IPS-15b (cell line): ENCODE results near the gene BACH2.
"Not testable (repeated sequence)": the region's sequence is repeated elsewhere in the genome, so short reads cannot be mapped to it uniquely, and the experiment has no call there.

ENCODE experiments used
- H3K27me3 ChIP-seq: one replicate; pipeline ENCODE4 v1.6.1; 2013; ENCODE audit warnings: low read length; ENCODE audit not compliant: control insufficient read depth, insufficient read depth
- H3K36me3 ChIP-seq: one replicate; pipeline ENCODE4 v1.6.1; 2013; ENCODE audit warnings: low read length; ENCODE audit not compliant: control insufficient read depth, insufficient read depth
- H3K4me1 ChIP-seq: one replicate; pipeline ENCODE4 v1.6.1; 2013; ENCODE audit warnings: mild to moderate bottlenecking, low read length; ENCODE audit not compliant: control insufficient read depth, insufficient read depth
- H3K4me3 ChIP-seq: one replicate; pipeline ENCODE4 v1.5.1; 2013; ENCODE audit warnings: low read depth, low read length
- H3K9ac ChIP-seq: one replicate; pipeline ENCODE4 v1.6.1; 2013; ENCODE audit warnings: low read depth, mild to moderate bottlenecking, low read length
- H3K9me3 ChIP-seq: one replicate; pipeline ENCODE4 v1.6.1; 2013; ENCODE audit warnings: mild to moderate bottlenecking, low read length; ENCODE audit not compliant: control insufficient read depth, insufficient read depth

BACH2 gene

GRCh38 chr6:90119618-90120017, 177.0 kb downstream of the BACH2 start:
- no peaks in the 10 kb centered on the region for H3K36me3 ChIP-seq
- H3K9ac ChIP-seq, result no peak overlapping the region
- H3K4me3 ChIP-seq, result no peak overlapping the region
- H3K4me1 ChIP-seq, result no peaks in the 10 kb centered on the region
- no peaks in the 10 kb centered on the region for H3K27me3 ChIP-seq
- no peaks in the 10 kb centered on the region for H3K9me3 ChIP-seq

GRCh38 chr6:90118581-90118980, 178.1 kb downstream of the BACH2 start:
- H3K27me3 ChIP-seq, result no peaks in the 10 kb centered on the region
- no peaks in the 10 kb centered on the region for H3K9me3 ChIP-seq
- no peaks in the 10 kb centered on the region for H3K36me3 ChIP-seq
- H3K9ac ChIP-seq, result no peak overlapping the region
- no peak overlapping the region for H3K4me3 ChIP-seq
- no peaks in the 10 kb centered on the region for H3K4me1 ChIP-seq

- no peaks in the 10 kb centered on the region for H3K27me3 ChIP-seq
- H3K36me3 ChIP-seq, result no peaks in the 10 kb centered on the region
- H3K4me3 ChIP-seq, result no peak overlapping the region
- no peaks in the 10 kb centered on the region for H3K9me3 ChIP-seq
- H3K4me1 ChIP-seq, result no peaks in the 10 kb centered on the region
- no peak overlapping the region for H3K9ac ChIP-seq
Observed at GRCh38 chr6:90118069-90118468, 178.6 kb downstream of the BACH2 start.

DNA sequence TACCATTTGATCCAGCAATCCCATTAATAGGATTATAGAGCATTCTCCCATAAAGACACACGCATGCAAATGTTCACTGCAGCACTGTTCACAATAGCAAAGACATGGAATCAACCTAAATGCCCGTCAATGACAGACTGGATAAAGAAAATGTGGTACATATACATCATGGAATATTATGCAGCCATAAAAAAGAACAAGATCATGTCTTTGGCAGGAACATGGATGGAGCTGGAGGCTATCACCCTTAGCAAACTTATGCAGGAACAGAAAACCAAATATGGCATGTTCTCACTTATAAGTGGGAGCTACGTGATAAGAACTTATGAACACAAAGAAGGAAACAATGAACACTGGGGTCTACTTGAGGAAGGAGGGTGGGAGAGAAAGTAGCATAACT, 180.5 kb downstream of the BACH2 start:
- not testable (repeated sequence) for H3K9ac ChIP-seq, H3K9me3 ChIP-seq, H3K27me3 ChIP-seq, H3K36me3 ChIP-seq, H3K4me3 ChIP-seq, H3K4me1 ChIP-seq

- Histone ChIP-seq H3K4me1 (no peaks in the 10 kb centered on the region), H3K27me3 (no peaks in the 10 kb centered on the region), H3K9me3 (no peaks in the 10 kb centered on the region), H3K9ac (no peak overlapping the region), H3K36me3 (no peaks in the 10 kb centered on the region), H3K4me3 (no peak overlapping the region)
Observed at GRCh38 chr6:90113389-90113788, 183.3 kb downstream of the BACH2 start.

DNA sequence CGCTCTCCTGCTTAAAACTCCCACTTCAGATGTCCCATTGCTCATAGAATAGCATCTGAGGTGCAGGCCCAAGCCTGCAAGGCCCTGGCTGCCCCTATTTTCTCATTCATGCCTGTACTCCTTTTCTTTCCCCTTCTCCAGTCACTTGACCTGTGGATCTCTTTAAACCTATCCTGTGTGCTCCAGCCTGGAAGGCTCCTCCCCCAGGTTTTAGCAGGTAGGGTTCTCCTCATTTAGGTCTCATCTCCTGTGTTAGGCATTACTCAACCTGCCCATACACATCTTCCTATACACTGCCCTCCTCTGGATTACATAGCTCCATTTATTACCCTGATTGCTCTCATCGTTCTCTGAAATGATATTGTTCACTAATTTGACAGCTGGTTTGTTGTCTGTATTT, 185.3 kb downstream of the BACH2 start:
- no peak overlapping the region for H3K4me3 ChIP-seq
- H3K4me1 ChIP-seq, result no peaks in the 10 kb centered on the region
- H3K27me3 ChIP-seq, result no peaks in the 10 kb centered on the region
- H3K9me3 ChIP-seq, result no peaks in the 10 kb centered on the region
- H3K36me3 ChIP-seq, result no peaks in the 10 kb centered on the region
- no peak overlapping the region for H3K9ac ChIP-seq

GRCh38 chr6:90110971-90111370, 185.7 kb downstream of the BACH2 start:
- no peak overlapping the region for H3K9ac ChIP-seq
- no peak overlapping the region for H3K4me3 ChIP-seq
- no peaks in the 10 kb centered on the region for H3K27me3 ChIP-seq
- H3K9me3 ChIP-seq, result no peaks in the 10 kb centered on the region
- H3K36me3 ChIP-seq, result no peaks in the 10 kb centered on the region
- no peaks in the 10 kb centered on the region for H3K4me1 ChIP-seq

DNA sequence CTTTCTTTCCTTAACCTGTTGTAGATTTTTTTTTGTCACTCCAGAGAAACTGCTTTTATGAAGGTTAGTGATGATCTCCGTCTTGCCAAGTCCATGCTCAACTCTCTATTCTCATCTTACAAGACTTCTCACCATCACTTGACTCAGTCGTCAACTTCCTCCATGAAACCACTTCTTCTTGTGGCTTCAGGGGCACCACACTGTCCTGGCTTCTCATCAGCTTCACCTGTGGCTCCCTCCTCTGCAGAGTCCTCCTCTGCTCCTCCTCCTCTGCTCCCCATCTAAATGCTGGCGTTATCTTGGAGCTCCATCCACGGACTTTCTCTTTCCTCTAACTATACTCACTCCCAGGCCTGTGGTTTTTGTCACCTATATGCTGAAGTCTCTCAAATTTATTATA, 187.5 kb downstream of the BACH2 start:
- H3K4me1 ChIP-seq, result no peaks in the 10 kb centered on the region
- no peaks in the 10 kb centered on the region for H3K36me3 ChIP-seq
- no peaks in the 10 kb centered on the region for H3K27me3 ChIP-seq
- H3K9ac ChIP-seq, result no peak overlapping the region
- no peaks in the 10 kb centered on the region for H3K9me3 ChIP-seq
- no peak overlapping the region for H3K4me3 ChIP-seq

DNA sequence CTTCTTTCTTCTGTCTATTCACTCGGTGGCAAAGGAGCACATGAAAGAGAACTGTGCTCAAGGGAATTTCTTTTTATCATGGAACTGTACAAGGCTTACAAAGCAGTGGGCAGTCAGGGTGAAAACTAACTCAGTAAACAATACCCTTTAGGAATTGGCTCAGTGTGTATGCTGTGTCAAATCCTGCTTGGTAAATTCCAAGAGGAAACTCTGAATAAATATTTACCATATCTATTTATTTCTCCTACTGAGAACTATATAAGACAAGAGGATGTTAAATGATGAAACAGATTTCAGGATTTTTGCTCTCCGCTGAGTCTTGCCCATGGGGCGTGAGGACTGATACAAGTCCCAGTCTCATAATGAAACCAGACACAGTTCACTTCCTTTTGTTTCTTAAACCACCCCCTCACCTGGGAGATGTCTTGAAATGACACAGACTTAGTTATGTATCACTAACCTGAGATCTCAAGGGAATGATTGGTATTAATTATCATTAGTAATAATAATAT, 188.8 kb downstream of the BACH2 start:
- no peak overlapping the region for H3K9ac ChIP-seq
- no peaks in the 10 kb centered on the region for H3K36me3 ChIP-seq
- H3K4me3 ChIP-seq, result no peak overlapping the region
- H3K9me3 ChIP-seq, result no peaks in the 10 kb centered on the region
- no peaks in the 10 kb centered on the region for H3K27me3 ChIP-seq
- H3K4me1 ChIP-seq, result no peaks in the 10 kb centered on the region

GRCh38 chr6:90107371-90107770, 189.3 kb downstream of the BACH2 start:
- Histone ChIP-seq H3K4me1 (no peaks in the 10 kb centered on the region), H3K36me3 (no peaks in the 10 kb centered on the region), H3K9ac (no peak overlapping the region), H3K4me3 (no peak overlapping the region), H3K9me3 (no peaks in the 10 kb centered on the region), H3K27me3 (no peaks in the 10 kb centered on the region)

DNA sequence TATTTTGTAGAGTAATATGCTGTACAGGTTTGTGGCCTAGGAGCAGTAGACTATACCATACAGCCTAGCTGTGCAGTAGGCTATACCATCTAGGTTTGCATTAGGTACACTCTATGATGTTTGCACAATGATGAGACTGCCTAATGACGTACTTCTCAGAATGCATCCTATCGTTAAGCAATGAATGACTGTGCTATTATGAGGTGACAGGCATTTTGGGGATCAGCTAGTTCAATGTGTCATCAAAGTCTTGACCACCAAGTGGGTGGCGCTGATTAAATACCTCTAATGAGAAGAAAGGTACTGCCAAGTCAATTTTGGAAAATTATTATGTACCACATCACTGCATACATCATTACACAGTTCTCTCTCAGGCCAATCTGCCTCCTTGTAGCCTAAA, 190.2 kb downstream of the BACH2 start:
- no peaks in the 10 kb centered on the region for H3K9me3 ChIP-seq
- H3K36me3 ChIP-seq, result no peaks in the 10 kb centered on the region
- H3K4me3 ChIP-seq, result no peak overlapping the region
- H3K27me3 ChIP-seq, result no peaks in the 10 kb centered on the region
- no peaks in the 10 kb centered on the region for H3K4me1 ChIP-seq
- no peak overlapping the region for H3K9ac ChIP-seq

- no peaks in the 10 kb centered on the region for H3K4me1 ChIP-seq
- no peak overlapping the region for H3K9ac ChIP-seq
- no peaks in the 10 kb centered on the region for H3K36me3 ChIP-seq
- H3K27me3 ChIP-seq, result no peaks in the 10 kb centered on the region
- no peaks in the 10 kb centered on the region for H3K9me3 ChIP-seq
- H3K4me3 ChIP-seq, result no peak overlapping the region
Observed at GRCh38 chr6:90105506-90106170, 191.0 kb downstream of the BACH2 start.
